OCI-LY1 (cell line): ENCODE data around the gene CIB1.
A peak's percentile ranks its signal among the peaks of the same experiment; 100 is the strongest.

Source experiments
- H2AFZ ChIP-seq: fragments of 200-600 bp; sonication (generic), shearing (Covaris generic); 2 replicates; pipeline ENCODE4 v1.6.0; 2014; ENCODE audit warnings: antibody characterized with exemption, mild to moderate bottlenecking, low read length
- H3F3A ChIP-seq: fragments of 200-600 bp; sonication (generic), shearing (Covaris generic); 2 replicates; pipeline ENCODE4 v1.6.0; 2014; ENCODE audit warnings: mild to moderate bottlenecking, antibody characterized with exemption, low read length, moderate library complexity; ENCODE audit not compliant: insufficient read depth
- H3K27ac ChIP-seq: fragments of 200-600 bp; sonication (generic); 2 replicates; pipeline ENCODE4 v1.5.1; 2014; ENCODE audit warnings: low read length, mixed run types, mild to moderate bottlenecking, low read depth; ENCODE audit not compliant: poor library complexity, severe bottlenecking
- H3K27me3 ChIP-seq: fragments of 200-600 bp; sonication (generic); 2 replicates; pipeline ENCODE4 v1.6.0; 2014; ENCODE audit warnings: antibody characterized with exemption, mild to moderate bottlenecking, low read length, moderate library complexity; ENCODE audit not compliant: insufficient read depth
- H3K36me3 ChIP-seq: fragments of 200-600 bp; sonication (generic); 2 replicates; pipeline ENCODE4 v1.6.1; 2014; ENCODE audit warnings: mild to moderate bottlenecking, antibody characterized with exemption, low read length, moderate library complexity, mixed read lengths; ENCODE audit not compliant: insufficient read depth
- H3K4me1 ChIP-seq: fragments of 200-600 bp; sonication (generic); 2 replicates; pipeline ENCODE4 v1.5.1; 2014; ENCODE audit warnings: mild to moderate bottlenecking, low read length, moderate library complexity; ENCODE audit not compliant: insufficient read depth, severe bottlenecking
- H3K4me2 ChIP-seq: fragments of 200-600 bp; sonication (generic), shearing (Covaris generic); 2 replicates; pipeline ENCODE4 v1.6.1; 2014; ENCODE audit warnings: low read length
- H3K4me3 ChIP-seq: fragments of 200-600 bp; sonication (generic); 2 replicates; pipeline ENCODE4 v1.5.1; 2014; ENCODE audit warnings: low read length, low read depth, mild to moderate bottlenecking, mixed read lengths; ENCODE audit not compliant: poor library complexity, severe bottlenecking
- H3K79me2 ChIP-seq: fragments of 200-600 bp; shearing (Covaris generic); 2 replicates; pipeline ENCODE4 v1.6.1; 2016; ENCODE audit warnings: mixed run types, low read length, mixed read lengths; ENCODE audit not compliant: insufficient read depth
- H3K9ac ChIP-seq: fragments of 200-600 bp; sonication (generic), shearing (Covaris generic); 2 replicates; pipeline ENCODE4 v1.6.1; 2014; ENCODE audit warnings: mild to moderate bottlenecking, low read length, mixed read lengths
- H3K9me2 ChIP-seq: fragments of 200-600 bp; sonication (generic), shearing (Covaris generic); 2 replicates; pipeline ENCODE4 v1.6.1; 2014; ENCODE audit warnings: low read depth, mild to moderate bottlenecking, low read length, mixed read lengths
- H3K9me3 ChIP-seq: fragments of 200-600 bp; shearing (Covaris generic); 2 replicates; pipeline ENCODE4 v1.6.1; 2014; ENCODE audit warnings: low read length, mixed read lengths
- H4K20me1 ChIP-seq: fragments of 200-600 bp; sonication (generic), shearing (Covaris generic); 2 replicates; pipeline ENCODE4 v1.6.0; 2016; ENCODE audit warnings: mild to moderate bottlenecking, low read length; ENCODE audit not compliant: insufficient read depth
- CTCF ChIP-seq: fragments of 200-600 bp; sonication (generic), shearing (Covaris generic); IDR thresholded peaks from 2 replicates; pipeline ENCODE4 v1.5.1; 2017; ENCODE audit warnings: mild to moderate bottlenecking, antibody characterized with exemption, low read length, moderate library complexity, mixed read lengths
- EZH2 ChIP-seq: fragments of 200-600 bp; sonication (generic), shearing (Covaris generic); IDR thresholded peaks from 2 replicates; pipeline ENCODE4 v1.8.0; 2017; ENCODE audit warnings: borderline replicate concordance, mixed run types, mild to moderate bottlenecking, antibody characterized with exemption, low read length, moderate library complexity, mixed read lengths

The CIB1 gene

DNA sequence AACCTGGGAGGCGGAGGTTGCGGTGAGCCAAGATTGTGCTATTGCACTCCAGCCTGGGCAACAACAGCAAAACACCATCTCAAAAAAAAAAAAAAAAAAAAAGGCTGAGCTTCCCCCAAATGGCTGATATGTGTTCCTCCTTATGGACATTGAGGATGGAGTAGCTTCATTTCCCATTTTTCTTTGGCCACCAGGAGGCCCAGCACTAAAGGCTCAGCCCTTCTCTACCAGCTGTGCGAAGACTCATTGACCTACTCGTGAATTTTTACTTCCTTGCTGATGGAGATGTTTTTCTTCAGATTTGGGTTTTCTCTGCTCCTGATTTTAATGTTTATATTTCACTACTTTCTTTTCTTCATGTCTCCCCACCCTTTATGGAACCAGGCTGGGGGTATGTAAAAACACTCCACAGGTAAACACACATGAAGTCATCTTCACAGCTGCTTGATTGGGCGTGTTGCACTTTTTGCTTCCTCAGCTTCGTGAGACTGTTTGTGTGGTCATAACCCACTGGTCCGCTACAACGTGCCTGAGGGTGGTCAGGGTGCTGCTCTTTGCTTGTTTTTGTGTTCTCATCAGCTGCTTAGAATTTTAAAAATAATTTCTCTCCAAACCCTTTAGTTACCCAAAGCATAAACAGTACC, 19.1 kb downstream of the CIB1 start:
- H3K9ac ChIP-seq: peak overlapping the region; percentile 0; the same call in 1 of the 2 replicates
- no peaks in the 10 kb centered on the region for H3K9me2 ChIP-seq
- H3K4me2 ChIP-seq: peak overlapping the region; percentile 4; the same call in 1 of the 2 replicates
- no peaks in the 10 kb centered on the region for H3K27me3 ChIP-seq
- peak overlapping the region; percentile 88 for H3K27ac ChIP-seq
- H3K9me3 ChIP-seq: no peaks in the 10 kb centered on the region
- no peaks in the 10 kb centered on the region for H4K20me1 ChIP-seq
- no peak overlapping the region for H2AFZ ChIP-seq
- peaks cover 9% of the 10 kb centered on the region for H3K36me3 ChIP-seq
- no peak for TF ChIP-seq EZH2
- peak; percentile 20; the same call in 1 of the 2 replicates for TF ChIP-seq CTCF
- no peaks in the 10 kb centered on the region for H3K79me2 ChIP-seq
- no peaks in the 10 kb centered on the region for H3F3A ChIP-seq
- H3K4me1 ChIP-seq: peaks cover 80% of the 10 kb centered on the region
- H3K4me3 ChIP-seq: no peak overlapping the region

DNA sequence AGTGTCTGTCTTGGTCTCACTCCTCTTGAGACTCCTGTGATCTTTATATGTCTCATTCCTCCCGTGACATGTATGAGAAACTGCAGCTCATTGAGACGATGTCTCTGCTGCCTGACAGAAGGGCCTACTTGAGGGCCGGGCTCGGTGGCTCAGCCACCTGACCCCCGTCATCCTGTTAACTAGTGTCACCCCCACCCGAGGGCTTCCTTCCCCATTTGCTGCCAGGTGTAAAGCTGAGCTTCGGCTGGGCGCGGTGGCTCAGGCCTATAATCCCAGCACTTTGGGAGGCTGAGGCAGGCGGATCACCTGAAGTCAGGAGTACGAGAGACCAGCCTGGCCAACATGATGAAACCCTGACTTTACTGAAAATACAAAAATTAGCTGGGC, 19.9 kb downstream of the CIB1 start:
- Histone ChIP-seq H3K36me3 (peaks cover 9% of the 10 kb centered on the region), H3K9ac (peak overlapping the region; percentile 25; the same call in 1 of the 2 replicates), H3K27ac (peak overlapping the region; percentile 88), H3F3A (no peaks in the 10 kb centered on the region), H4K20me1 (no peaks in the 10 kb centered on the region), H3K4me3 (no peak overlapping the region), H2AFZ (no peak overlapping the region), H3K9me2 (no peaks in the 10 kb centered on the region), H3K27me3 (no peaks in the 10 kb centered on the region), H3K4me2 (peak overlapping the region; percentile 26; the same call in 1 of the 2 replicates), H3K9me3 (no peaks in the 10 kb centered on the region), H3K4me1 (peaks cover 76% of the 10 kb centered on the region), H3K79me2 (no peaks in the 10 kb centered on the region)
- TF ChIP-seq EZH2: no peak

GRCh38 chr15:90213122-90213817, 20.5 kb downstream of the CIB1 start:
- Histone ChIP-seq H3K36me3 (peaks cover 9% of the 10 kb centered on the region), H4K20me1 (no peaks in the 10 kb centered on the region), H3K4me3 (no peak overlapping the region), H3K9ac (peak overlapping the region; percentile 25; the same call in 1 of the 2 replicates), H3K9me3 (no peaks in the 10 kb centered on the region), H3K9me2 (no peaks in the 10 kb centered on the region), H3K27ac (peak overlapping the region; percentile 88), H3K79me2 (no peaks in the 10 kb centered on the region), H3K4me2 (peak overlapping the region; percentile 26; the same call in 1 of the 2 replicates), H3F3A (no peaks in the 10 kb centered on the region), H3K27me3 (no peaks in the 10 kb centered on the region), H3K4me1 (peaks cover 76% of the 10 kb centered on the region), H2AFZ (no peak overlapping the region)
- TF ChIP-seq CTCF (no peak), EZH2 (no peak)
